CD4-positive, alpha-beta T cell (primary cell): ENCODE measurements around the gene MCEMP1. TPM values are rescaled to one million over a fixed set of nuclear protein-coding genes. Genes with fewer than 3 reads are reported as not detected.

Experiments
- ATAC-seq: fragments of 200-7000 bp; cut with Tn5 transposase; one replicate; pipeline ENCODE4 v1.10.0; 2022; ENCODE audit warnings: mild to moderate bottlenecking; ENCODE audit not compliant: poor library complexity
- CTCF ChIA-PET: fragments of 350-600 bp; sonication (Branson Sonifier 250); formaldehyde crosslinking; loops from one replicate; lab custom pipeline; 2021; ENCODE audit warnings: antibody characterized with exemption, inconsistent platforms; lab: Charles Lee
- POLR2A ChIA-PET: fragments of 350-600 bp; sonication (Branson Sonifier 250); formaldehyde crosslinking; loops from one replicate; lab custom pipeline; 2021; ENCODE audit warnings: antibody characterized with exemption, inconsistent platforms; lab: Charles Lee
- DNase-seq, 14 experiments: peaks; one replicate each; pipeline ENCODE4 v3.0.0-alpha.2; 2013 to 2020; ENCODE audit warnings: mixed read lengths in 2 of 14
- H3K27ac ChIP-seq, 2 donors: one replicate each; pipeline versions ENCODE4 v1.5.1 to v1.7.0; 2013; ENCODE audit warnings: low read length in 2 of 2, low read depth in 1 of 2, mild to moderate bottlenecking in 1 of 2
- H3K27me3 ChIP-seq, 2 experiments: 1 replicate in 1 of 2; 2 replicates in 1 of 2; pipeline versions ENCODE4 v1.6.1 to v1.7.0; 2013; ENCODE audit warnings: low read length in 2 of 2, control low read depth in 1 of 2, mild to moderate bottlenecking in 1 of 2, moderate library complexity in 1 of 2; ENCODE audit not compliant: insufficient read depth in 2 of 2, control insufficient read depth in 1 of 2
- H3K36me3 ChIP-seq: one replicate; pipeline ENCODE4 v1.6.1; 2013; ENCODE audit warnings: low read length, control low read depth; ENCODE audit not compliant: insufficient read depth
- H3K4me1 ChIP-seq: one replicate; pipeline ENCODE4 v1.6.1; 2013; ENCODE audit warnings: low read length, control low read depth; ENCODE audit not compliant: insufficient read depth
- H3K4me3 ChIP-seq: one replicate; pipeline ENCODE4 v1.5.1; 2013; ENCODE audit warnings: mild to moderate bottlenecking, low read length, moderate library complexity
- H3K9me3 ChIP-seq, 2 experiments: 1 replicate in 1 of 2; 2 replicates in 1 of 2; pipeline versions ENCODE4 v1.6.1 to v1.7.0; 2013; ENCODE audit warnings: low read length in 2 of 2, mild to moderate bottlenecking in 2 of 2, control low read depth in 1 of 2, moderate library complexity in 1 of 2; ENCODE audit not compliant: control insufficient read depth in 1 of 2, insufficient read depth in 1 of 2
- H3K27ac Mint-ChIP-seq: one replicate; pipeline ENCODE4 v1.8.0; 2020; ENCODE audit warnings: mixed read lengths
- H3K27me3 Mint-ChIP-seq: one replicate; pipeline ENCODE4 v1.8.0; 2021; ENCODE audit warnings: mixed read lengths
- H3K36me3 Mint-ChIP-seq: one replicate; pipeline ENCODE4 v1.8.0; 2021; ENCODE audit warnings: low read depth, mixed read lengths
- H3K4me1 Mint-ChIP-seq: one replicate; pipeline ENCODE4 v1.8.0; 2021; ENCODE audit warnings: low read depth, mixed read lengths
- H3K4me3 Mint-ChIP-seq: one replicate; pipeline ENCODE4 v1.8.0; 2020; ENCODE audit warnings: mild to moderate bottlenecking, mixed read lengths
- H3K9me3 Mint-ChIP-seq: one replicate; pipeline ENCODE4 v1.8.0; 2020; ENCODE audit warnings: mixed read lengths
- intact Hi-C, 2 experiments: fragments of 100-400 bp; cut with DNase I in 1 of 2; cut with micrococcal nuclease in 1 of 2; formaldehyde crosslinking; loops; one replicate each; pipeline versions ENCODE4 v1.15.1 to v1.9.0; 2023 to 2025; cut with DNase I, micrococcal nuclease
- total RNA-seq, 174 experiments: library from RNA in 2 of 174; stranded (reverse) in 2 of 174; gene quantifications; one replicate each; pipeline ENCODE4 v1.2.3 and lab custom pipeline; 2021 to 2026
- TF ChIP-seq, protein P1 (sequence below): fragments of 200-600 bp; IDR thresholded peaks from one replicate; pipeline ENCODE4 v1.8.0; 2022; ENCODE audit warnings: antibody characterized with exemption, mild to moderate bottlenecking

Gene MCEMP1
- total RNA-seq, 2 experiments from 2014 or later = 0.38 TPM; not detected in 1

DNA sequence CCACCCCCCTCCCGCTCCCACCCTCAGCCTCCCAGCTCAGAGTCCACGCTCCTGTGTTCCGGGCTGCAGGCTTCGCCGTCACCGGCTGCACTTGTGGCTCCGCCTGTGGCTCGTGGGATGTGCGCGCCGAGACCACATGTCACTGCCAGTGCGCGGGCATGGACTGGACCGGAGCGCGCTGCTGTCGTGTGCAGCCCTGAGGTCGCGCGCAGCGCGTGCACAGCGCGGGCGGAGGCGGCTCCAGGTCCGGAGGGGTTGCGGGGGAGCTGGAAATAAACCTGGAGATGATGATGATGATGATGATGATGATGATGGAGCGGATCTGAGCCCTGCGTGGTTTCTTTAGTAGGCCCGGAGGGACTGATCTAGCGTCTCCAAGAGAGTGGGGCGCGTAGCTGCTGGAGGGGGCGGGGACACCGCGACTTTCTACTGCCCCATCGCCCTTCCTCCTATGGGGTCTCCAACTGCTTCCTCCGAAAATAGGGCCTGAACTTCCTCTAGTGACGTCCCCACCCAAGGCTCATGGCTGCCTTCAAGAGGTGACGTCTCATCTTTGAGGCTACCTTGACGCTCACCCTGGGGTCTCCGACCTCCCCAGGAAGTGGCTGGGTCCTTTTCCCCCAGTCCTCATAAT is 6.6 kb upstream of the MCEMP1 start:
- Mint-ChIP-seq H3K36me3 (no peaks in the 10 kb centered on the region), H3K4me1 (peaks cover 20% of the 10 kb centered on the region), H3K27ac (no peak overlapping the region), H3K9me3 (no peaks in the 10 kb centered on the region), H3K27me3 (peaks cover 52% of the 10 kb centered on the region), H3K4me3 (peak overlapping the region; percentile 54)
- Histone ChIP-seq H3K4me3 (peak overlapping the region; percentile 25), H3K36me3 (no peaks in the 10 kb centered on the region), H3K27me3 (peaks cover 13 to 19% of the 10 kb centered on the region in 2 experiments), H3K4me1 (peaks cover 30% of the 10 kb centered on the region), H3K27ac (no peak overlapping the region), H3K9me3 (peaks cover 0 to 7% of the 10 kb centered on the region in 2 experiments)
- ATAC-seq (peak; percentile 55), DNase-seq (peak in 4 of 14 experiments; percentile 13 to 66 (median 44))
- POLR2A ChIA-PET = interaction anchor here (1.8 kb wide), 1 partner anchor 11 kb away, joined by 6 read pairs; the partner anchor contains the start of gene TRAPPC5
- TF ChIP-seq, protein P1, sequence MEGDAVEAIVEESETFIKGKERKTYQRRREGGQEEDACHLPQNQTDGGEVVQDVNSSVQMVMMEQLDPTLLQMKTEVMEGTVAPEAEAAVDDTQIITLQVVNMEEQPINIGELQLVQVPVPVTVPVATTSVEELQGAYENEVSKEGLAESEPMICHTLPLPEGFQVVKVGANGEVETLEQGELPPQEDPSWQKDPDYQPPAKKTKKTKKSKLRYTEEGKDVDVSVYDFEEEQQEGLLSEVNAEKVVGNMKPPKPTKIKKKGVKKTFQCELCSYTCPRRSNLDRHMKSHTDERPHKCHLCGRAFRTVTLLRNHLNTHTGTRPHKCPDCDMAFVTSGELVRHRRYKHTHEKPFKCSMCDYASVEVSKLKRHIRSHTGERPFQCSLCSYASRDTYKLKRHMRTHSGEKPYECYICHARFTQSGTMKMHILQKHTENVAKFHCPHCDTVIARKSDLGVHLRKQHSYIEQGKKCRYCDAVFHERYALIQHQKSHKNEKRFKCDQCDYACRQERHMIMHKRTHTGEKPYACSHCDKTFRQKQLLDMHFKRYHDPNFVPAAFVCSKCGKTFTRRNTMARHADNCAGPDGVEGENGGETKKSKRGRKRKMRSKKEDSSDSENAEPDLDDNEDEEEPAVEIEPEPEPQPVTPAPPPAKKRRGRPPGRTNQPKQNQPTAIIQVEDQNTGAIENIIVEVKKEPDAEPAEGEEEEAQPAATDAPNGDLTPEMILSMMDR = no peak
- CTCF ChIA-PET = interaction anchor here (1.6 kb wide), 1 partner anchor 10 kb away, joined by 9 read pairs; the partner anchor contains the start of gene TRAPPC5
- intact Hi-C loops = no loop called here

DNA sequence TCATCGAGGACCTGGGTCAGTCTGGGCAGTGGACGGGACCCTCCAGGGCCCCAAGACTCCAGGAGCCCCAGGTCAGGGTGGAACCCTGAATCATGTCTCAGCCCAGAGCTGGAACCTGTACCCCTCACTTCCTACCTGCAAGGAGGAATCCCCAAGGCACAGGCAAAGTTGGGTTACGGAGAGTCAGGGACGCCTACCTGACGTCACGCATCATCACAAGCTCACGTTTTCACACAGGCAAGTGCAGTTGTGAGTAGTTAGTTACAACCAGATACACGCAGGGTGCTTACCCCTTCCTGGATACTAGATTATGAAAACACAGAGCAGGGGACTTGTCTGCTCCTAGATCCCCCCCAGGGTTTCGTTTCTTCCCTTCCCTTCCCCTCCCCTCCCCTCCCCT is 6.1 kb upstream of the MCEMP1 start:
- TF ChIP-seq, protein P1 = no peak
- H3K9me3 ChIP-seq = peaks cover 0 to 7% of the 10 kb centered on the region in 2 experiments
- Mint-ChIP-seq H3K9me3 (no peaks in the 10 kb centered on the region), H3K27ac (no peak overlapping the region), H3K27me3 (peaks cover 54% of the 10 kb centered on the region), H3K4me3 (peak overlapping the region; percentile 54), H3K4me1 (peaks cover 21% of the 10 kb centered on the region), H3K36me3 (no peaks in the 10 kb centered on the region)
- CTCF ChIA-PET = interaction anchor here (1.6 kb wide), 1 partner anchor 10 kb away, joined by 9 read pairs; the partner anchor contains the start of gene TRAPPC5
- H3K27me3 ChIP-seq = peaks cover 16 to 19% of the 10 kb centered on the region in 2 experiments
- no peak for ATAC-seq
- H3K4me1 ChIP-seq = peaks cover 31% of the 10 kb centered on the region
- H3K4me3 ChIP-seq = no peak overlapping the region
- intact Hi-C loops = no loop called here
- no peaks in the 10 kb centered on the region for H3K36me3 ChIP-seq
- H3K27ac ChIP-seq = no peak overlapping the region
- DNase-seq = no peak
- POLR2A ChIA-PET = no interaction called here

DNA sequence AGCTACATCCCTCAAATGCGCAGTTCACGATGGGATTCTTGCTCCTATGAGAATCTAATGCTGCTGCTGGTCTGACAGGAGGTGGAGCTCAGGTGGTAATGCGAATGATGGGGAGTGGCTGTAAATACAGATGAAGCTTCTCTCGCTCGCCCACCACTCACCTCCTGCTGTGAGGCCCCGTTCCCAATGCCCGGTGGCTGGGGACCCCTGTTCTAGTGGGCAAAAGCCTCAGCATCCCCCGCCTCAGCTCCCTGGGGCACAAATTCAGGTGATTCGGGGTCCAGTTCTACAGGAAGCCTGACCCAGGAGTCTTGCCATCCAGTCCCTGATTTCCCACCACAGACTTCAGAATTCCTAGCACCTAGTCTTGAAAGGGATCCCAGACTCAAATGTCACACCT is 4.4 kb upstream of the MCEMP1 start:
- Mint-ChIP-seq H3K4me1 (peaks cover 39% of the 10 kb centered on the region), H3K27ac (no peak overlapping the region), H3K36me3 (no peaks in the 10 kb centered on the region), H3K27me3 (peaks cover 62% of the 10 kb centered on the region), H3K4me3 (no peak overlapping the region), H3K9me3 (no peaks in the 10 kb centered on the region)
- peaks cover 25% of the 10 kb centered on the region in 2 experiments for H3K27me3 ChIP-seq
- ChIA-PET CTCF (no interaction called here), POLR2A (no interaction called here)
- DNase-seq (no peak), ATAC-seq (no peak)
- H3K4me3 ChIP-seq = no peak overlapping the region
- peaks cover 0 to 7% of the 10 kb centered on the region in 2 experiments for H3K9me3 ChIP-seq
- peaks cover 48% of the 10 kb centered on the region for H3K4me1 ChIP-seq
- H3K36me3 ChIP-seq = no peaks in the 10 kb centered on the region
- intact Hi-C loops = no loop called here
- H3K27ac ChIP-seq = no peak overlapping the region
- TF ChIP-seq, protein P1 = no peak
